Measurements from ENCODE around the gene NR5A1. TPM values are rescaled to one million over a fixed set of nuclear protein-coding genes. Genes with fewer than 3 reads are reported as not detected.

The NR5A1 gene
- total RNA-seq, 2 experiments from 2014 or later, result not detected

DNA sequence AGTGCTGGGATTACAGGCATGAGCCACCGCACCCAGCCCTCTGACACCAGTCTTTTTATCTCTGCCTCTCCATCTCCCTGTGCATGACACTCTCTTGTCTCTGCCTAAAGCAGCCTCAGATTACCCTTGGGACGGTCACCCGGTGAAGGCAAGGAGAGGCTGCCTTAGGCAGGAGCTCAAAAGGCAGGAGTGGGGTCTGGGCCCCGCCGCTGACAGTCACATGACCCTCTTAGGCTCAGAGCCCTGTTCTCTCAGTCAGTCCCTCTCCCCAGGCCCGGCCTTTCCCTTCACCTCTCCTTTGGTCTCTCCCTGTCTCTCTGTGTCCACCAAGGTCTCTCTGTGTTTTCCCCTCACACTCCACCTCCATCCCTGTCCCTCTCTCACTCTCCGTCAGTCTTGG is 34.4 kb downstream of the NR5A1 start:
- no peaks in the 10 kb centered on the region for H3K36me3 Mint-ChIP-seq (ENCODE audit: low read depth)
- no peaks in the 10 kb centered on the region for H3K9me3 Mint-ChIP-seq
- no peak for DNase-seq
- H3K27me3 Mint-ChIP-seq, result peaks cover 3% of the 10 kb centered on the region
- ChIA-PET CTCF (interaction anchor here (2.0 kb wide), 1 partner anchor 64 kb away, joined by 11 read pairs; no protein-coding TSS in a partner anchor), POLR2A (no interaction called here)
- no peak overlapping the region for H3K4me3 Mint-ChIP-seq
- intact Hi-C loops (cut with micrococcal nuclease), result no loop called here
- no peak overlapping the region for H3K27ac Mint-ChIP-seq
- TF ChIP-seq, protein P1, sequence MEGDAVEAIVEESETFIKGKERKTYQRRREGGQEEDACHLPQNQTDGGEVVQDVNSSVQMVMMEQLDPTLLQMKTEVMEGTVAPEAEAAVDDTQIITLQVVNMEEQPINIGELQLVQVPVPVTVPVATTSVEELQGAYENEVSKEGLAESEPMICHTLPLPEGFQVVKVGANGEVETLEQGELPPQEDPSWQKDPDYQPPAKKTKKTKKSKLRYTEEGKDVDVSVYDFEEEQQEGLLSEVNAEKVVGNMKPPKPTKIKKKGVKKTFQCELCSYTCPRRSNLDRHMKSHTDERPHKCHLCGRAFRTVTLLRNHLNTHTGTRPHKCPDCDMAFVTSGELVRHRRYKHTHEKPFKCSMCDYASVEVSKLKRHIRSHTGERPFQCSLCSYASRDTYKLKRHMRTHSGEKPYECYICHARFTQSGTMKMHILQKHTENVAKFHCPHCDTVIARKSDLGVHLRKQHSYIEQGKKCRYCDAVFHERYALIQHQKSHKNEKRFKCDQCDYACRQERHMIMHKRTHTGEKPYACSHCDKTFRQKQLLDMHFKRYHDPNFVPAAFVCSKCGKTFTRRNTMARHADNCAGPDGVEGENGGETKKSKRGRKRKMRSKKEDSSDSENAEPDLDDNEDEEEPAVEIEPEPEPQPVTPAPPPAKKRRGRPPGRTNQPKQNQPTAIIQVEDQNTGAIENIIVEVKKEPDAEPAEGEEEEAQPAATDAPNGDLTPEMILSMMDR (IDR thresholded peaks at IDR 0.05), result no peak
- no peak for ATAC-seq
- H3K4me1 Mint-ChIP-seq (ENCODE audit: low read depth), result no peaks in the 10 kb centered on the region

DNA sequence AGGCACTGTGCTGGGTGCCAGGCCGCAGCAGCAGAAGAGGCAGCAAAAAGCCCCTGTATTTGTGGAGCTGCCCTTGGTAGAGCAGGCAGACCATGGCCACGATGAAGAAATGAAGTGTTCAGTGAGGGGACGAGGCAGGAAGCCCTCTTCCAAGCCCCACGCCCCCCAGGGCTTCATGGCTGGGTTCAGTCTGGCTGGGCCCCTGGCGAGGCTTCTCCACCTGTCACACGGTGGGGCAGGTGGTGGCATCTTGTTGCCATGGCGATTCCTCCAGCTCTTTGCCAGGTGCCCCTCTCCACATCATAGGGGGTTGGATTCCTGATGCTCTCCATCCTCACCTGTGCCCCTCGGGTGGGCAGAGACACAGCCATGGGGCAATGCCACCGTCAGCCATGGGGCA is 35.4 kb downstream of the NR5A1 start:
- Mint-ChIP-seq H3K36me3 (ENCODE audit: low read depth) (no peaks in the 10 kb centered on the region), H3K27me3 (peaks cover 3% of the 10 kb centered on the region), H3K27ac (no peak overlapping the region), H3K9me3 (no peaks in the 10 kb centered on the region), H3K4me3 (no peak overlapping the region), H3K4me1 (ENCODE audit: low read depth) (no peaks in the 10 kb centered on the region)
- DNase-seq, result no peak
- TF ChIP-seq, protein P1 (IDR thresholded peaks at IDR 0.05), result no peak
- ChIA-PET CTCF (no interaction called here), POLR2A (no interaction called here)
- intact Hi-C loops (cut with micrococcal nuclease), result no loop called here
- no peak for ATAC-seq

DNA sequence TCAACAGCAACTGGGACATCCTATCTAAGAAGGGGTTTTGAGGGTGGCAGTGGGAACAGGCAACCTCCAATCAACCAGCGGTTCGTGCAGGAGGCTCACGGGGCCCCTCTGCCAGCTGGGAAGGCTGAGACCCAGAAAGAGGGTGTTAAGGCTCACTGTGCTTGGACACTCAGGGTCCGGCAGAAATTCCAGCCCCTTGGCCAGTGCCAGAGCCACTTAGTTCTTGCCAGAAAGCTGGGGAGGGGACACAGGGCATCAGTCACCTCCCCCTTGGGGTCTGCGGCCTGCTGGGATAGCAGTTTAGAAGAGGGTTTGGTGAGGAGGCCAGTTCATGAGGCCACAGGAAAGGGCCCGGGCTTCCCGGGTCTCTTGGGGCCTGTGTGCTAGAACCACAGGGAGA is 36.5 kb downstream of the NR5A1 start:
- CTCF ChIA-PET, result no interaction called here
- ATAC-seq (no peak), DNase-seq (no peak)
- H3K4me1 Mint-ChIP-seq (ENCODE audit: low read depth), result no peaks in the 10 kb centered on the region
- POLR2A ChIA-PET, result interaction anchor here (0.6 kb wide), 1 partner anchor 524 kb away, joined by 3 read pairs; no protein-coding TSS in a partner anchor
- no peak overlapping the region for H3K4me3 Mint-ChIP-seq
- no peaks in the 10 kb centered on the region for H3K36me3 Mint-ChIP-seq (ENCODE audit: low read depth)
- intact Hi-C loops (cut with micrococcal nuclease), result no loop called here
- H3K27me3 Mint-ChIP-seq, result peaks cover 3% of the 10 kb centered on the region
- no peak overlapping the region for H3K27ac Mint-ChIP-seq
- TF ChIP-seq, protein P1 (IDR thresholded peaks at IDR 0.05), result no peak
- H3K9me3 Mint-ChIP-seq, result no peaks in the 10 kb centered on the region

DNA sequence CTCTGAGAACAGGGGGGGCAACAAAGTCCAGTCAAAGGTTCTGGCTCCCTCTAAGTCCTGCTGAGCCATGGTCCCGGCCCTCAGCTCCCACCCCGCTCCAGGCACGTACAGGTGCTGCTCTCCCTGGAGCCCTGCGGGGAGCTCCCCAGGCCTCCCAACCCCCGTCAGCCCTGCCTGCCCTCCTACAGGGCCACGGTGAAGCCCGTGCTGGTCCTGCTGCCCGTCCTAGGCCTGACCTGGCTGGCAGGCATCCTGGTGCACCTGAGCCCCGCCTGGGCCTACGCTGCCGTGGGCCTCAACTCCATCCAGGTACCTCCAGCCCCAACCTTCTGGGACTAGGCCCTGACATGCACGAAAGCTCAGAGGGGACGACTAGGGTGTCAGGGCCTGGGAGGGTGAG is 36.9 kb downstream of the NR5A1 start:
- no peaks in the 10 kb centered on the region for H3K36me3 Mint-ChIP-seq (ENCODE audit: low read depth)
- intact Hi-C loops (cut with micrococcal nuclease), result no loop called here
- no peak overlapping the region for H3K4me3 Mint-ChIP-seq
- ATAC-seq, result no peak
- peaks cover 4% of the 10 kb centered on the region for H3K27me3 Mint-ChIP-seq
- ChIA-PET POLR2A (interaction anchor here (0.6 kb wide), 1 partner anchor 525 kb away, joined by 3 read pairs; no protein-coding TSS in a partner anchor), CTCF (no interaction called here)
- TF ChIP-seq, protein P1 (IDR thresholded peaks at IDR 0.05), result no peak
- no peak overlapping the region for H3K27ac Mint-ChIP-seq
- DNase-seq, result no peak
- H3K4me1 Mint-ChIP-seq (ENCODE audit: low read depth), result no peaks in the 10 kb centered on the region
- no peaks in the 10 kb centered on the region for H3K9me3 Mint-ChIP-seq

DNA sequence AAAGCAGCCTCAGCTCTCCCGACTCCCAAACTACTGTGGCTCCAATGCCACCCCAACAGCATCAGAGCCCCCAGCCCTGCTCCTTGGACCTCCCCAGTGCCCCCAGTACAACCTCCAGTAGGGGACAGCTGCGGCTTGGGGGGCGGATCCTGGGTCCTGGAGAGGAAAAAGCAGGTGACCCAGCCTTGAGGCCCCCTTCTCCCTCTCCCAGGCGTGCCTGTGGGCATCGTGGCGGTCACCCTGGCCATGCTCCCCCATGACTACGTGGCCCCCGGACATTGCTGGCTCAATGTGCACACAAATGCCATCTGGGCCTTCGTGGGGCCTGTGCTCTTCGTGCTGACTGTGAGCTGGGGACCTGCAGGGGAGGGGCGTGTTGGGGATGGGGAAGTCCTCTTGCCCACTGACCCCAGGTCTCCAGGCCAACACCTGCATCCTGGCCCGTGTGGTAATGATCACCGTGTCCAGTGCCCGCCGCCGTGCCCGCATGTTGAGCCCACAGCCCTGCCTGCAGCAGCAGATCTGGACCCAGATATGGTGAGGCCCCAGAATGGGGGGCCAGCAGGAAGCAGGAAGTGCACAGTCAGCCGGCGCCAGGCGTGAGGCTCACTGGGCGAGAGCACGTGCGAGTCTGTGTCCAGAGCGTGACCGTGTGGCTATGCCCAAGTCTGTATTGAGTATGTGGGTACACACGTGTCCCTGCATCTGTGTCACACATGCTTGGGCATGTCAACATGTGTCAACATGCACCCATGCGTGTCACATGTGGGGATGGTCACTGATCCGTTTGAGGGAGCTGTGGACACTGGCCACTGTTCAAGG is 38.0 kb downstream of the NR5A1 start:
- H3K9me3 Mint-ChIP-seq, result no peaks in the 10 kb centered on the region
- no peaks in the 10 kb centered on the region for H3K36me3 Mint-ChIP-seq (ENCODE audit: low read depth)
- CTCF ChIA-PET, result no interaction called here
- H3K4me3 Mint-ChIP-seq, result no peak overlapping the region
- TF ChIP-seq, protein P1 (IDR thresholded peaks at IDR 0.05), result no peak
- POLR2A ChIA-PET, result no interaction called here
- ATAC-seq (no peak), DNase-seq (no peak)
- peaks cover 5% of the 10 kb centered on the region for H3K27me3 Mint-ChIP-seq
- H3K27ac Mint-ChIP-seq, result no peak overlapping the region
- H3K4me1 Mint-ChIP-seq (ENCODE audit: low read depth), result no peaks in the 10 kb centered on the region
- intact Hi-C loops (cut with micrococcal nuclease), result no loop called here
